SU-DHL-6 (cell line): ENCODE results near the gene SEMA6A.

Source experiments
- EZH2phosphoT487 ChIP-seq: fragments of 200-600 bp; sonication (generic), shearing (Covaris generic); conservative IDR thresholded peaks from 2 replicates; pipeline ENCODE4 v1.6.1; 2018; ENCODE audit warnings: mild to moderate bottlenecking, antibody characterized with exemption, low read length, moderate library complexity, mixed read lengths
- TF ChIP-seq, protein P1 (sequence below): fragments of 200-600 bp; sonication (generic); IDR thresholded peaks from one replicate; pipeline ENCODE4 v1.5.1; 2017; ENCODE audit warnings: antibody characterized with exemption, mild to moderate bottlenecking, low read length, moderate library complexity; ENCODE audit not compliant: insufficient read depth, poor library complexity, severe bottlenecking

DNA sequence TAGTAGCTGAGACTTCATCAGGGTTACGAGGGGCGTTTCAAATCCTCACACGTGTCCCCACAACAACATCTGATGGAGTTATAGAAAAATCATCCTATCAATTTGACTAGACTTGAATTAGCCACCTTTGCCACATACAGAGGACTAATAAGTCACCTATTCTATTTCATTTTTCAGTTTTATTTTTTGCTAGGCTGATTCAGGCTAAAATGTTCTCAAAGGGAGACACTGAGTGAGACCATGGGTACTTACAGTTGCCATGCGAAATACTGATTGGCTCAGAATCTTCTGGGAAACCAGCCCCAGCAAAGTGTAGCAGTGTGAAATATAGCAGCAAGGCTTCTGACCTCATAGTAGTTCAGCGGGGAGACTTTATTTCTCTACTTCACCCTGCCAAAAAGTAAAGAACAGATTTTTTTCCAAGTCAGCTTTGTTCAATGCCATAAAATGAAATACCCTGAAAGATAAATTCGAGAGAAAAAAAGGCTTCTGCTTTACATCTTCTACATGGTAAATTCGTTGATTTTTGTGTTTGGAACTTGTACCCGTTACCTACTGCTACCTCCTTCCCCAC is 69.9 kb downstream of the SEMA6A start:
- TF ChIP-seq, protein P1, sequence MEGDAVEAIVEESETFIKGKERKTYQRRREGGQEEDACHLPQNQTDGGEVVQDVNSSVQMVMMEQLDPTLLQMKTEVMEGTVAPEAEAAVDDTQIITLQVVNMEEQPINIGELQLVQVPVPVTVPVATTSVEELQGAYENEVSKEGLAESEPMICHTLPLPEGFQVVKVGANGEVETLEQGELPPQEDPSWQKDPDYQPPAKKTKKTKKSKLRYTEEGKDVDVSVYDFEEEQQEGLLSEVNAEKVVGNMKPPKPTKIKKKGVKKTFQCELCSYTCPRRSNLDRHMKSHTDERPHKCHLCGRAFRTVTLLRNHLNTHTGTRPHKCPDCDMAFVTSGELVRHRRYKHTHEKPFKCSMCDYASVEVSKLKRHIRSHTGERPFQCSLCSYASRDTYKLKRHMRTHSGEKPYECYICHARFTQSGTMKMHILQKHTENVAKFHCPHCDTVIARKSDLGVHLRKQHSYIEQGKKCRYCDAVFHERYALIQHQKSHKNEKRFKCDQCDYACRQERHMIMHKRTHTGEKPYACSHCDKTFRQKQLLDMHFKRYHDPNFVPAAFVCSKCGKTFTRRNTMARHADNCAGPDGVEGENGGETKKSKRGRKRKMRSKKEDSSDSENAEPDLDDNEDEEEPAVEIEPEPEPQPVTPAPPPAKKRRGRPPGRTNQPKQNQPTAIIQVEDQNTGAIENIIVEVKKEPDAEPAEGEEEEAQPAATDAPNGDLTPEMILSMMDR, result no peak
- no peak for TF ChIP-seq EZH2phosphoT487
